T-cell (primary cell): ENCODE data around the gene ASF1B. TPM values are rescaled to one million over a fixed set of nuclear protein-coding genes. Genes with fewer than 3 reads are reported as not detected.
"Not testable (repeated sequence)": the region's sequence is repeated elsewhere in the genome, so short reads cannot be mapped to it uniquely, and the experiment has no call there.

Experiments used
- ATAC-seq, 4 experiments: fragments of 200-7000 bp in 3 of 4; fragments of 150-1000 bp in 1 of 4; cut with Tn5 transposase; replicated peaks in 1 of 4; 1 replicate in 3 of 4; 2 replicates in 1 of 4; pipeline ENCODE4 v1.10.0; 2021; ENCODE audit warnings: moderate library complexity in 3 of 4, mild to moderate bottlenecking in 2 of 4, moderate number of reproducible peaks in 1 of 4
- CTCF ChIA-PET, 2 donors: fragments of 300-600 bp; sonication (Branson Sonifier 250); formaldehyde crosslinking; loops; one replicate each; lab custom pipeline; 2022; ENCODE audit warnings: antibody characterized with exemption in 2 of 2; lab: Charles Lee
- POLR2A ChIA-PET, 2 donors: fragments of 300-600 bp; sonication (Branson Sonifier 250); formaldehyde crosslinking; loops; one replicate each; lab custom pipeline; 2022; ENCODE audit warnings: antibody characterized with exemption in 2 of 2; lab: Charles Lee
- DNase-seq, 35 experiments: peaks; one replicate each; pipeline versions ENCODE4 v3.0.0 to v3.0.0-alpha.2; 2013 to 2023
- H3K27ac ChIP-seq: one replicate; pipeline ENCODE4 v1.5.1; 2013; ENCODE audit warnings: low read length
- H3K27me3 ChIP-seq, 2 experiments: replicated peaks in 1 of 2; 1 replicate in 1 of 2; 2 replicates in 1 of 2; pipeline versions ENCODE4 v1.6.1 to v1.7.0; 2013; ENCODE audit warnings: low read length in 1 of 2, mixed read lengths in 1 of 2; ENCODE audit not compliant: control insufficient read depth in 2 of 2, insufficient read depth in 2 of 2; ENCODE audit errors: extremely low read depth in 1 of 2
- H3K36me3 ChIP-seq, 2 donors: 1 replicate in 1 of 2; 2 replicates in 1 of 2; pipeline versions ENCODE4 v1.6.1 to v1.7.0; 2013; ENCODE audit warnings: low read length in 1 of 2; ENCODE audit not compliant: control insufficient read depth in 2 of 2, insufficient read depth in 1 of 2; ENCODE audit errors: extremely low read depth in 1 of 2
- H3K4me1 ChIP-seq, 2 experiments: 1 replicate in 1 of 2; 2 replicates in 1 of 2; pipeline versions ENCODE4 v1.6.1 to v1.7.0; 2013; ENCODE audit warnings: low read length in 2 of 2, mixed read lengths in 1 of 2; ENCODE audit not compliant: insufficient read depth in 2 of 2, control insufficient read depth in 1 of 2; ENCODE audit errors: extremely low read depth in 1 of 2
- H3K4me3 ChIP-seq, 2 donors: 1 replicate in 1 of 2; 2 replicates in 1 of 2; pipeline versions ENCODE4 v1.5.1 to v1.7.0; 2013; ENCODE audit warnings: mild to moderate bottlenecking in 2 of 2, low read length in 1 of 2, moderate library complexity in 1 of 2; ENCODE audit not compliant: control insufficient read depth in 1 of 2; ENCODE audit errors: extremely low read depth in 1 of 2
- H3K9me3 ChIP-seq: 2 replicates; pipeline ENCODE4 v1.7.0; 2013
- H3K27ac Mint-ChIP-seq, 2 donors: one replicate each; pipeline ENCODE4 v1.8.0; 2020 to 2021; ENCODE audit warnings: mild to moderate bottlenecking in 2 of 2, mixed read lengths in 2 of 2
- H3K27me3 Mint-ChIP-seq, 2 donors: one replicate each; pipeline ENCODE4 v1.8.0; 2021 to 2022; ENCODE audit warnings: mixed read lengths in 2 of 2
- H3K36me3 Mint-ChIP-seq: one replicate; pipeline ENCODE4 v1.8.0; 2021; ENCODE audit warnings: mixed read lengths
- H3K4me1 Mint-ChIP-seq, 3 donors: one replicate each; pipeline ENCODE4 v1.8.0; 2020 to 2022; ENCODE audit warnings: mixed read lengths in 3 of 3, mild to moderate bottlenecking in 1 of 3
- H3K4me3 Mint-ChIP-seq, 3 donors: one replicate each; pipeline ENCODE4 v1.8.0; 2020 to 2022; ENCODE audit warnings: mild to moderate bottlenecking in 3 of 3, mixed read lengths in 3 of 3, moderate library complexity in 3 of 3
- H3K9me3 Mint-ChIP-seq, 3 donors: one replicate each; pipeline ENCODE4 v1.8.0; 2020 to 2022; ENCODE audit warnings: mixed read lengths in 3 of 3
- WGBS: methylation state at CpG from one replicate; pipeline ENCODE4 v1.1.5; 2013; ENCODE audit warnings: missing lambda C conversion rate; ENCODE audit not compliant: insufficient coverage; 5-methylcytosine and 5-hydroxymethylcytosine counted together
- total RNA-seq, 35 experiments: library from RNA in 6 of 35; stranded (reverse) in 6 of 35; fragments of 120-200 nt in 1 of 35; gene quantifications; one replicate each; pipeline versions ENCODE4 v1.2.1 to v1.2.4 and lab custom pipeline; 2013 to 2026

Gene ASF1B
- total RNA-seq, 5 donors from 2014 or later (not counting 1 experiment from before 2014, with no cell fraction given), result 2.6 to 4.4 (median 3.3) TPM

DNA sequence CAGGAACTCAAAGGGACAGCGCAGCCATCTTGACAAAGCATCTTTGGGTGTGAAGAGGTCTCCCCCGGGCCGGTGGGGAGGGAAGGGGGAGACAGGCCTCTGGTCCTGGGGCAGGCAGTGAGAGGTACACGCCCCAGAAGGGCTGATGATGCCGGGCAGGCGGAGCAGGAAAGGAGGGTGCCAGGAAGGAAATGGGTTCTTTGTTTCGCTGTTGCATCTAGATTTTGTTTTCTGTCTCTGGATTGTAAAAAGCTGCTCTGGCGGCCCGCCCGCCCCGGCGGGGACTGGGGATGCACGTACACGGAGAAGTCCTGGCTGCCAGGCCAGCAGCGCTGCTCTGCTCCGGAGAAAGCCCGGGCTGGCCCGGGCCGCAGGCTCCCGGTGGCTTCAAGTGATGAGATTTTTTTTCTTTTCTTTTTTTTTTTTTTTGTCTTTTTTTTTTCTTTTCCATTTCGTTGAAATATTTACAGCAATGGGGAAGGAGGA is 13.2 kb upstream of the ASF1B start:
- Histone ChIP-seq H3K36me3 (peaks cover 0 to 5% of the 10 kb centered on the region in 2 donors), H3K4me1 (peaks cover 20 to 38% of the 10 kb centered on the region in 2 experiments), H3K27me3 (no peaks in the 10 kb centered on the region), H3K27ac (peak overlapping the region; percentile 88), H3K9me3 (no peaks in the 10 kb centered on the region), H3K4me3 (peak overlapping the region; percentile 30 to 63)
- ATAC-seq, result peak; percentile 91 to 92 (median 92)
- ChIA-PET POLR2A (no interaction called here), CTCF (interaction anchor here in 1 of 2 donors (0.7 to 2.0 kb wide), 3 partner anchors 11 to 214 kb away, joined by 3 to 7 read pairs (median 4); partner anchors contain the start of gene ASF1B)
- H3K4me3 Mint-ChIP-seq, result peak overlapping the region; percentile 78 to 82 (median 78)
- no peaks in the 10 kb centered on the region for H3K9me3 Mint-ChIP-seq
- H3K27me3 Mint-ChIP-seq, result no peaks in the 10 kb centered on the region
- H3K36me3 Mint-ChIP-seq, result peaks cover 7% of the 10 kb centered on the region
- H3K4me1 Mint-ChIP-seq, result peaks cover 35 to 48% (median 38%) of the 10 kb centered on the region in 3 donors
- WGBS, result under 1% methylated on average over 14 of the region's 21 CpGs
- H3K27ac Mint-ChIP-seq, result peak overlapping the region; percentile 97 to 99
- DNase-seq, result peak; percentile 33 to 76 (median 59)

DNA sequence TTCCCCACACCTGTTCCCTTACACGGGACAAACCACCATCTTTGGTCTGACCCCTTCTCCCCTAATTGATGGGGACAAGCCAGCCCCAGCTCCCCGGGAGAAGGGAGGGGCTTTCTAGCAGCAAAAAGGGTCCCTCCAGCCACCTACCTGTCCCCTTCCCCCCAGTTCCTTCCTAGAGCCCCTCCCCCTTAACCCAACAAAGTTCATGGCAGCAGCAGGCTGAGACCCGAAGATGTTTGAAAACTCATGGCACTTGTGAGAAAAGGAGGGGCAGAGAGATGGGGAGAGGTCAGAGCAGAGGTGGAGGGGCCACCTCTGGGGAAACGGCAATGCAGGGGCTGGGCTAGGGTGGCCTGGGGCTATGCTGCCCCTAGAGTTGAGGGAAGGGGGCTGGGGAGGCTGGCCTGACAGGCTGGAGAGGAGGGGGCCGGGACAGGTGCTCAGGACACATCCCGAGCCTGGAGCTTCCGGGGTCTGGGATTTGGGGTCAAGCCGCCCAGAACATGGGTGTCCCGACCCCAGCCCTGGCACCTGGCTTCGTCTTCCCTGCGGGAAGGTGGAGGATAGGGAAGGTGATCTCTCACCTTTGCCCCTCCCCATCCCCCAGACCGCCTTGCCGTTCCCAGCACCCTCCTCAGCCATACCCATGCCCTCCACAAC is 12.5 kb upstream of the ASF1B start:
- DNase-seq (no peak), ATAC-seq (no peak)
- WGBS, result 89% methylated on average over 3 of the region's 13 CpGs
- Mint-ChIP-seq H3K27ac (peak overlapping the region; percentile 97 to 99), H3K36me3 (peaks cover 7% of the 10 kb centered on the region), H3K4me1 (peaks cover 35 to 48% (median 38%) of the 10 kb centered on the region in 3 donors), H3K4me3 (peak overlapping the region; percentile 78 to 82 (median 78)), H3K9me3 (no peaks in the 10 kb centered on the region), H3K27me3 (no peaks in the 10 kb centered on the region)
- Histone ChIP-seq H3K27me3 (no peaks in the 10 kb centered on the region), H3K4me3 (peak overlapping the region; percentile 30 to 63), H3K36me3 (peaks cover 0 to 5% of the 10 kb centered on the region in 2 donors), H3K9me3 (no peaks in the 10 kb centered on the region), H3K4me1 (peaks cover 20 to 38% of the 10 kb centered on the region in 2 experiments), H3K27ac (peak overlapping the region; percentile 88)
- CTCF ChIA-PET, result interaction anchor here in 1 of 2 donors (0.7 to 4.3 kb wide), 4 partner anchors 10 to 215 kb away, joined by 3 to 21 read pairs (median 6); partner anchors contain the start of gene ASF1B
- POLR2A ChIA-PET, result no interaction called here

GRCh38 chr19:14147797-14148605 is 11.6 kb upstream of the ASF1B start:
- Histone ChIP-seq H3K4me3 (no peak overlapping the region), H3K9me3 (no peaks in the 10 kb centered on the region), H3K4me1 (peaks cover 20 to 38% of the 10 kb centered on the region in 2 experiments), H3K27ac (peak overlapping the region; percentile 88), H3K36me3 (peaks cover 0 to 5% of the 10 kb centered on the region in 2 donors), H3K27me3 (no peaks in the 10 kb centered on the region)
- H3K27ac Mint-ChIP-seq, result peak overlapping the region; percentile 97 to 99
- H3K27me3 Mint-ChIP-seq, result no peaks in the 10 kb centered on the region
- DNase-seq (peak in 27 of 35 experiments; percentile 4 to 67 (median 39)), ATAC-seq (peak; percentile 40 to 50 (median 42))
- CTCF ChIA-PET, result interaction anchor here in 1 of 2 donors (0.9 to 4.3 kb wide), 2 partner anchors 11 to 45 kb away, joined by 4 to 21 read pairs; partner anchors contain the start of gene ASF1B
- peak overlapping the region; percentile 28 to 82 (median 52) for H3K4me3 Mint-ChIP-seq
- H3K36me3 Mint-ChIP-seq, result peaks cover 4% of the 10 kb centered on the region
- H3K9me3 Mint-ChIP-seq, result no peaks in the 10 kb centered on the region
- POLR2A ChIA-PET, result no interaction called here
- 81% methylated on average over 11 of the region's 20 CpGs for whole genome bisulfite sequencing
- peaks cover 35 to 46% (median 38%) of the 10 kb centered on the region in 3 donors for H3K4me1 Mint-ChIP-seq

- H3K36me3 Mint-ChIP-seq, result no peaks in the 10 kb centered on the region
- Histone ChIP-seq H3K27me3 (no peaks in the 10 kb centered on the region), H3K4me1 (peaks cover 26 to 38% of the 10 kb centered on the region in 2 experiments), H3K9me3 (no peaks in the 10 kb centered on the region), H3K27ac (no peak overlapping the region), H3K4me3 (no peak overlapping the region), H3K36me3 (no peaks in the 10 kb centered on the region)
- WGBS, result 89% methylated on average over 7 of the region's 7 CpGs
- no peak for ATAC-seq
- peak overlapping the region; percentile 28 to 76 for H3K27ac Mint-ChIP-seq
- H3K27me3 Mint-ChIP-seq, result no peaks in the 10 kb centered on the region
- no peak for DNase-seq
- H3K4me3 Mint-ChIP-seq, result no peak overlapping the region
- ChIA-PET POLR2A (interaction anchor here in 1 of 2 donors (0.6 kb wide), 1 partner anchor 387 kb away, joined by 5 read pairs; no protein-coding TSS in a partner anchor), CTCF (interaction anchor here in 1 of 2 donors (4.3 kb wide), 1 partner anchor 10 kb away, joined by 21 read pairs; the partner anchor contains the start of gene ASF1B)
- no peaks in the 10 kb centered on the region for H3K9me3 Mint-ChIP-seq
- H3K4me1 Mint-ChIP-seq, result peaks cover 46 to 56% (median 49%) of the 10 kb centered on the region in 3 donors
Observed at GRCh38 chr19:14146789-14147216, 10.4 kb upstream of the ASF1B start.

DNA sequence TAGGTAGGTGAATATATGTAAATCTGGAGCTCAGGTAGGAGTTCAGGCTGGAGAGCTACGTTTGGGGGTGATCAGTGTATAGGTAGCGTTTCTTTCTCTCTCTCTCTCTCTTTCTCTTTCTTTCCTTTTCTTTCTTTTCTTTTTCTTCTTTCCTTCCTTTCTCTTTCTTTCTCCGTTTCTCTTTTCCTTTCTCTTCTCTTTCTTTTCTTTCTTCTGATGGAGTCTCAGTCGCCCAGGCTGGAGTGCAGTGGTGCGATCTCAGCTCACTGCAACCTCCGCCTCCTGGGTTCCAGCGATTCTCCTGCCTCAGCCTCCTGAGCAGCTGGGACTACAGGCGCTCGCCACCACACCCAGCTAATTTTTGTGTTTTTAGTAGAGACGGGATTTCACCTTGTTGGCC is 9.8 kb upstream of the ASF1B start:
- ChIA-PET CTCF (interaction anchor here in 1 of 2 donors (1.4 to 4.3 kb wide), 2 partner anchors 9 to 23 kb away, joined by 6 to 21 read pairs; partner anchors contain the start of gene ASF1B), POLR2A (interaction anchor here in 1 of 2 donors (0.6 kb wide), 1 partner anchor 286 kb away, joined by 7 read pairs; no protein-coding TSS in a partner anchor)
- WGBS, result no CpG with 5 or more reads among the region's 10 CpGs
- not testable (repeated sequence) for ATAC-seq, H3K27me3 Mint-ChIP-seq, DNase-seq, H3K36me3 ChIP-seq, H3K27me3 ChIP-seq, H3K9me3 Mint-ChIP-seq, H3K36me3 Mint-ChIP-seq, H3K27ac ChIP-seq, H3K9me3 ChIP-seq, H3K4me3 ChIP-seq, H3K4me3 Mint-ChIP-seq
- Mint-ChIP-seq H3K27ac (peak overlapping the region in 1 of 2 donors; percentile 72), H3K4me1 (peaks cover 47 to 58% (median 52%) of the 10 kb centered on the region in 3 donors)
- peaks cover 31 to 40% of the 10 kb centered on the region in 2 experiments for H3K4me1 ChIP-seq
